C4-2B (cell line): Measurements from ENCODE around the gene CDRT4.

Source experiments
- H3K27ac ChIP-seq: fragments of 450-650 bp; 2 replicates; pipeline ENCODE4 v1.5.1; 2017
- CTCF ChIP-seq: fragments of 450-650 bp; conservative IDR thresholded peaks from 2 replicates; pipeline ENCODE4 v1.5.1; 2017; ENCODE audit warnings: mild to moderate bottlenecking
- ZFX ChIP-seq: fragments of 450-650 bp; IDR thresholded peaks from 2 replicates; pipeline ENCODE4 v1.6.1; 2017

Gene CDRT4

GRCh38 chr17:15388356-15389041 is 78.9 kb downstream of the CDRT4 start:
- TF ChIP-seq CTCF (no peak), ZFX (no peak)
- H3K27ac ChIP-seq, result no peak overlapping the region

GRCh38 chr17:15386083-15386482 is 81.3 kb downstream of the CDRT4 start:
- no peak overlapping the region for H3K27ac ChIP-seq
- TF ChIP-seq CTCF (no peak), ZFX (no peak)
